Lower leg skin (tissue), 4 donors: ENCODE data around the gene AGRN. TPM values are rescaled to one million over a fixed set of nuclear protein-coding genes. Genes with fewer than 3 reads are reported as not detected.
"Not testable (repeated sequence)": the region's sequence is repeated elsewhere in the genome, so short reads cannot be mapped to it uniquely, and the experiment has no call there.

ENCODE experiments used
- DNase-seq, 2 donors: peaks; one replicate each; pipeline ENCODE4 v3.0.0-alpha.2; 2019; ENCODE audit warnings: low spot score in 2 of 2
- H3K4me3 ChIP-seq: fragments of 200-600 bp; sonication (generic); 2 replicates; pipeline ENCODE4 v1.5.1; 2017; ENCODE audit warnings: mild to moderate bottlenecking, low read depth; ENCODE audit not compliant: poor library complexity, severe bottlenecking
- POLR2A ChIP-seq, 2 donors: fragments of 450-650 bp; IDR thresholded peaks; one replicate each; pipeline ENCODE4 v1.6.1; 2016 to 2017; ENCODE audit warnings: antibody characterized with exemption in 2 of 2, mild to moderate bottlenecking in 1 of 2, moderate library complexity in 1 of 2
- WGBS, 2 donors: methylation state at CpG; one replicate each; pipeline ENCODE4 v1.1.5; 2018; 5-methylcytosine and 5-hydroxymethylcytosine counted together
- intact Hi-C: fragments of 100-400 bp; cut with DNase I; formaldehyde crosslinking; loops from one replicate; pipeline ENCODE4 v1.15.0; 2023; ENCODE audit warnings: low total_unique reads
- total RNA-seq, 4 donors: library from RNA; depleted of rRNA; stranded (reverse); fragments of >200 nt; gene quantifications; one replicate each; pipeline ENCODE4 v1.1.0, GENCODE V29; 2016
- TF ChIP-seq, protein P1 (sequence below), 3 donors: fragments of 450-650 bp; IDR thresholded peaks; one replicate each; pipeline ENCODE4 v1.5.1; 2016; ENCODE audit warnings: antibody characterized with exemption in 3 of 3, mild to moderate bottlenecking in 3 of 3, moderate library complexity in 2 of 3

Gene AGRN
- total RNA-seq, 4 donors from 2014 or later = 36.9 to 55.8 (median 54.6) TPM

GRCh38 chr1:1075148-1075935, 55.4 kb downstream of the AGRN start:
- intact Hi-C loops = no loop called here
- H3K4me3 ChIP-seq = no peak overlapping the region
- no peak for DNase-seq
- TF ChIP-seq, protein P1, sequence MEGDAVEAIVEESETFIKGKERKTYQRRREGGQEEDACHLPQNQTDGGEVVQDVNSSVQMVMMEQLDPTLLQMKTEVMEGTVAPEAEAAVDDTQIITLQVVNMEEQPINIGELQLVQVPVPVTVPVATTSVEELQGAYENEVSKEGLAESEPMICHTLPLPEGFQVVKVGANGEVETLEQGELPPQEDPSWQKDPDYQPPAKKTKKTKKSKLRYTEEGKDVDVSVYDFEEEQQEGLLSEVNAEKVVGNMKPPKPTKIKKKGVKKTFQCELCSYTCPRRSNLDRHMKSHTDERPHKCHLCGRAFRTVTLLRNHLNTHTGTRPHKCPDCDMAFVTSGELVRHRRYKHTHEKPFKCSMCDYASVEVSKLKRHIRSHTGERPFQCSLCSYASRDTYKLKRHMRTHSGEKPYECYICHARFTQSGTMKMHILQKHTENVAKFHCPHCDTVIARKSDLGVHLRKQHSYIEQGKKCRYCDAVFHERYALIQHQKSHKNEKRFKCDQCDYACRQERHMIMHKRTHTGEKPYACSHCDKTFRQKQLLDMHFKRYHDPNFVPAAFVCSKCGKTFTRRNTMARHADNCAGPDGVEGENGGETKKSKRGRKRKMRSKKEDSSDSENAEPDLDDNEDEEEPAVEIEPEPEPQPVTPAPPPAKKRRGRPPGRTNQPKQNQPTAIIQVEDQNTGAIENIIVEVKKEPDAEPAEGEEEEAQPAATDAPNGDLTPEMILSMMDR (IDR thresholded peaks at IDR 0.05) = no peak
- WGBS, 2 donors = 33 to 49% methylated on average over 18 to 19 of the region's 21 CpGs

GRCh38 chr1:1077396-1077795, 57.5 kb downstream of the AGRN start:
- intact Hi-C loops, H3K4me3 ChIP-seq, DNase-seq: not testable (repeated sequence)
- WGBS, 2 donors = no CpG with 5 or more reads among the region's 21 CpGs

- peak in 1 of 2 donors; percentile 90 for DNase-seq
- TF ChIP-seq, protein P1 (IDR thresholded peaks at IDR 0.05) = no peak
- no peak for TF ChIP-seq POLR2A (IDR thresholded peaks at IDR 0.05)
- H3K4me3 ChIP-seq = no peak overlapping the region
- 2 to 3% methylated on average over 20 to 29 of the region's 38 CpGs for WGBS, 2 donors
- intact Hi-C loops = no loop called here
These were observed 59.6 kb downstream of the AGRN start for GRCh38 chr1:1079408-1080121.

DNA sequence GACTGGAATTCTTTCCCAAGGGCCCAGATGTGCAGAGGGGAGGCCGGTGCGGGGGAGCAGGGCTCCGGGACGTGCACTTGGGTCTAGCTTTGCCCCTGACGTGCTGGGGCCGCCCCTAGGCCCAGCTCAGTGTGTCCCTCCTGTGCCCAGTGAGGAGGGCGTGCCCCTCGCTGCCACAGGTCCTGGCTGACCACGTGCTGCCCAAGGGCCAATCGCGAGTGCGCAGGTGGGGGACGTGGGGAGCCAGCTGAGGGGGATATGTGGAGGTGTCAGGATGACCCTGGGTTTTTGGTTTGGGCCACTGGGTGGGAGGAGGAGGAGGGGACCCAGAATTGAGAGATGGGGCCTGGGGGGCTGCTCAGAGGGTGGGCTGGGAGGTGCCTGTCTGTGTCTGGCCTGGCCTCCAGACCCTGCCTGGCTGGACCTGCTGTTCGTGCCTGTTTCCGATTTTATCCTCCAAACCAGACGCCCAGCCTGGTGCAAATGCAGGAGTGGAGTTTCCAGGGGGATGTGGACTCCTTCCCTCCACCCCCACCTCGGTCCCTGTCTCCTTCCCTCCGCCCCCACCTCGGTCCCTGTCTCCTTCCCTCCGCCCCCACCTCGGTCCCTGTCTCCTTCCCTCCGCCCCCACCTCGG, 60.3 kb downstream of the AGRN start:
- intact Hi-C loops = no loop called here
- 3 to 6% methylated on average over 12 to 19 of the region's 23 CpGs for WGBS, 2 donors
- peak in 1 of 2 donors; percentile 88 for DNase-seq
- TF ChIP-seq POLR2A (IDR thresholded peaks at IDR 0.05) = no peak
- TF ChIP-seq, protein P1 (IDR thresholded peaks at IDR 0.05) = no peak
- H3K4me3 ChIP-seq = no peak overlapping the region

GRCh38 chr1:1080951-1081310, 61.0 kb downstream of the AGRN start:
- DNase-seq = peak in 1 of 2 donors; percentile 76
- intact Hi-C loops = no loop called here
- no peak overlapping the region for H3K4me3 ChIP-seq
- WGBS, 2 donors = 40 to 69% methylated on average over 6 to 9 of the region's 9 CpGs
- TF ChIP-seq, protein P1 (IDR thresholded peaks at IDR 0.05) = no peak
- TF ChIP-seq POLR2A (IDR thresholded peaks at IDR 0.05) = no peak
